ENCODE measurements around the gene THOC6. TPM values are rescaled to one million over a fixed set of nuclear protein-coding genes. Genes with fewer than 3 reads are reported as not detected.

THOC6 gene
- total and polyA plus RNA-seq, 4 donors, result 10.8 to 14.8 (median 11.7) TPM

DNA sequence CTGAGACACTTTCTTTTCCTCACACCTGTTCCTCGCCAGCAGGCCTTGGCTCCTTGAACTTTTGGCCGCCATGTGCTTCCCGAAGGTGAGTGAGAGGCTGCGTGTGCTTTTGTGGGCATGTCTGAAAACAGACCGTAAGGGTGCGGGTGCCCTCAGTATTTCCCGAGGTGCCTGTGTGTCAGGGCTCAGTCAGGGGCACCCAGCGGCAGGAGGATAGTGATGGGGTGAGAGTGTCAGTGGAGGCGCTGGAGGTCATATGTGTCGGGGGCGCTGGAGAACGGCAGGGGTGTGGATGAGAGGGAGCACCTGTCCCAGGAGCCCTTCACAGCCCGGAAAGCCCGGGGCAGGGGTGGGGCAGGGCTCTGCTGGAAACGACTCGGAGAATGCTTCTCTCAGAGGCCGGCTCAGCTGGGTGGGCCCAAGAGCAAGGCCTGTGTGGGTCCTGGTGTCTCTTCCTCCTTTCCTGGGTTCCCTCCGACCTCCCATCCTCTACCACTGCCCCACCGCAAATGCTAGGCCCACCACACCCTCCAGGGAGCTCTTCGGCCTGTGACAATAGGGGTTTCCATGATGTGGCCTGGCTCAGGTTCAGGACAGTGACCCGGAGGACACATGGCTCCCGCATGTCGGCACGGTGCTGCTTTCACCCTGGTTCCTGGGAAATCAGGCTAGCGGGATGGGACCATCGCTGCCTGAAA is 42.1 kb downstream of the THOC6 start:
- H3K27ac ChIP-seq (ENCODE audit: low read depth in 1 of 2, low read length in 2 of 2), result peak overlapping the region; percentile 82 to 88

GRCh38 chr16:3066440-3066748 is 42.6 kb downstream of the THOC6 start:
- Histone ChIP-seq H3K27ac (ENCODE audit: low read depth in 1 of 2, low read length in 2 of 2) (peak overlapping the region; percentile 82 to 88), H3K36me3 (ENCODE audit: control insufficient read depth in 4 of 4, insufficient read depth in 3 of 4, low read depth in 1 of 4, low read length in 3 of 4) (peaks cover 0 to 9% (median 3%) of the 10 kb centered on the region in 4 donors), H3K9me3 (ENCODE audit: control insufficient read depth in 4 of 4, low read length in 3 of 4) (no peaks in the 10 kb centered on the region), H3K9ac (ENCODE audit: low read depth in 1 of 2, low read length in 2 of 2) (peak overlapping the region; percentile 30 to 84), H3K4me3 (ENCODE audit: low read depth in 1 of 3, low read length in 3 of 3) (peak overlapping the region; percentile 51 to 89 (median 84)), H3K27me3 (ENCODE audit: control insufficient read depth in 4 of 4, insufficient read depth in 4 of 4, low read length in 3 of 4) (no peaks in the 10 kb centered on the region), H3K4me1 (ENCODE audit: control insufficient read depth in 4 of 4, insufficient read depth in 4 of 4, low read length in 3 of 4) (peaks cover 0 to 9% (median 5%) of the 10 kb centered on the region in 4 donors)
- WGBS, result 87% methylated on average over 7 of the region's 7 CpGs
- no peak for DNase-seq (ENCODE audit: low spot score)
- no peak for TF ChIP-seq EGR1 (IDR thresholded peaks at IDR 0.05; ENCODE audit: low read depth in 2 of 2)
- TF ChIP-seq ZBTB33 (IDR thresholded peaks at IDR 0.05), result no peak
- TF ChIP-seq NR2F2 (IDR thresholded peaks at IDR 0.05), result no peak
- TF ChIP-seq RXRA (IDR thresholded peaks at IDR 0.05), result no peak

More for the DNA sequence above, 42.1 kb downstream of the THOC6 start:
- peaks cover 0 to 9% (median 3%) of the 10 kb centered on the region in 4 donors for H3K36me3 ChIP-seq (ENCODE audit: control insufficient read depth in 4 of 4, insufficient read depth in 3 of 4, low read depth in 1 of 4, low read length in 3 of 4)
- peak overlapping the region; percentile 84 to 97 for H3K9ac ChIP-seq (ENCODE audit: low read depth in 1 of 2, low read length in 2 of 2)
- H3K4me1 ChIP-seq (ENCODE audit: control insufficient read depth in 4 of 4, insufficient read depth in 4 of 4, low read length in 3 of 4), result peaks cover 0 to 9% (median 5%) of the 10 kb centered on the region in 4 donors
- TF ChIP-seq EGR1 (IDR thresholded peaks at IDR 0.05; ENCODE audit: low read depth in 2 of 2) (no peak), GABPA (IDR thresholded peaks at IDR 0.05 in 1 of 2, conservative IDR thresholded peaks at IDR 0.05 in 1 of 2) (no peak), JUND (IDR thresholded peaks at IDR 0.05) (no peak), RXRA (IDR thresholded peaks at IDR 0.05) (peak; percentile 33 to 56), TAF1 (conservative IDR thresholded peaks at IDR 0.05) (peak; percentile 18), SP1 (IDR thresholded peaks at IDR 0.05) (no peak), HNF4A (conservative IDR thresholded peaks at IDR 0.05) (peak in 1 of 2 donors; percentile 23), FOXA2 (IDR thresholded peaks at IDR 0.05) (no peak), MAX (IDR thresholded peaks at IDR 0.05) (no peak)
- peak overlapping the region; percentile 51 to 89 (median 84) for H3K4me3 ChIP-seq (ENCODE audit: low read depth in 1 of 3, low read length in 3 of 3)
- H3K9me3 ChIP-seq (ENCODE audit: control insufficient read depth in 4 of 4, low read length in 3 of 4), result no peaks in the 10 kb centered on the region
- 48% methylated on average over 26 of the region's 26 CpGs for WGBS
- no peak for DNase-seq (ENCODE audit: low spot score)
- no peaks in the 10 kb centered on the region for H3K27me3 ChIP-seq (ENCODE audit: control insufficient read depth in 4 of 4, insufficient read depth in 4 of 4, low read length in 3 of 4)

DNA sequence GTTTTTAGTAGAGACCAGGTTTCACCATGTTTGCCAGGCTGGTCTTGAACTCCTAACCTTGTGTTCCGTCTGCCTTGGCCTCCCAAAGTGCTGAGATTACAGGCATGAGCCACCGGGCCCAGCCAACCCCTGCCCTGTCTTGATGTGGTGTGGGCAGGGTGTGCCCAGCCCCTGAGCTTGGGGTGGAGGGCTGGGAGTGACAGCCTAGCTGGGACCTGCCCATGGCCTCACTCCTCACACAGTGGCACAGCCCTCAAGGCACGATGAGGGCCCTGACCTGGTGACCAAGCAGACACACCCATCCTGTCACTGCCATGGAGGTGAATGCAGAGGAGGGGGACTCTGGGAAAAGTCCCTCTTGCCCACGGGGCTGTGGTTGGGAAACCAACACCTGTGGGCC is 44.7 kb downstream of the THOC6 start:
- Histone ChIP-seq H3K9me3 (ENCODE audit: control insufficient read depth in 4 of 4, low read length in 3 of 4) (no peaks in the 10 kb centered on the region), H3K27ac (ENCODE audit: low read depth in 1 of 2, low read length in 2 of 2) (no peak overlapping the region), H3K36me3 (ENCODE audit: control insufficient read depth in 4 of 4, insufficient read depth in 3 of 4, low read depth in 1 of 4, low read length in 3 of 4) (peaks cover 0 to 9% (median 3%) of the 10 kb centered on the region in 4 donors), H3K27me3 (ENCODE audit: control insufficient read depth in 4 of 4, insufficient read depth in 4 of 4, low read length in 3 of 4) (no peaks in the 10 kb centered on the region), H3K9ac (ENCODE audit: low read depth in 1 of 2, low read length in 2 of 2) (no peak overlapping the region), H3K4me1 (ENCODE audit: control insufficient read depth in 4 of 4, insufficient read depth in 4 of 4, low read length in 3 of 4) (peaks cover 0 to 9% (median 5%) of the 10 kb centered on the region in 4 donors), H3K4me3 (ENCODE audit: low read depth in 1 of 3, low read length in 3 of 3) (no peak overlapping the region)
- WGBS, result 77% methylated on average over 4 of the region's 4 CpGs
- no peak for DNase-seq (ENCODE audit: low spot score)
- TF ChIP-seq, protein P1, sequence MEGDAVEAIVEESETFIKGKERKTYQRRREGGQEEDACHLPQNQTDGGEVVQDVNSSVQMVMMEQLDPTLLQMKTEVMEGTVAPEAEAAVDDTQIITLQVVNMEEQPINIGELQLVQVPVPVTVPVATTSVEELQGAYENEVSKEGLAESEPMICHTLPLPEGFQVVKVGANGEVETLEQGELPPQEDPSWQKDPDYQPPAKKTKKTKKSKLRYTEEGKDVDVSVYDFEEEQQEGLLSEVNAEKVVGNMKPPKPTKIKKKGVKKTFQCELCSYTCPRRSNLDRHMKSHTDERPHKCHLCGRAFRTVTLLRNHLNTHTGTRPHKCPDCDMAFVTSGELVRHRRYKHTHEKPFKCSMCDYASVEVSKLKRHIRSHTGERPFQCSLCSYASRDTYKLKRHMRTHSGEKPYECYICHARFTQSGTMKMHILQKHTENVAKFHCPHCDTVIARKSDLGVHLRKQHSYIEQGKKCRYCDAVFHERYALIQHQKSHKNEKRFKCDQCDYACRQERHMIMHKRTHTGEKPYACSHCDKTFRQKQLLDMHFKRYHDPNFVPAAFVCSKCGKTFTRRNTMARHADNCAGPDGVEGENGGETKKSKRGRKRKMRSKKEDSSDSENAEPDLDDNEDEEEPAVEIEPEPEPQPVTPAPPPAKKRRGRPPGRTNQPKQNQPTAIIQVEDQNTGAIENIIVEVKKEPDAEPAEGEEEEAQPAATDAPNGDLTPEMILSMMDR (IDR thresholded peaks at IDR 0.05; ENCODE audit: low read depth, low read length, missing input control), result no peak
- TF ChIP-seq SP1 (IDR thresholded peaks at IDR 0.05), result no peak
- TF ChIP-seq, protein P2, sequence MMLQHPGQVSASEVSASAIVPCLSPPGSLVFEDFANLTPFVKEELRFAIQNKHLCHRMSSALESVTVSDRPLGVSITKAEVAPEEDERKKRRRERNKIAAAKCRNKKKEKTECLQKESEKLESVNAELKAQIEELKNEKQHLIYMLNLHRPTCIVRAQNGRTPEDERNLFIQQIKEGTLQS (IDR thresholded peaks at IDR 0.05), result no peak
- TF ChIP-seq JUND (IDR thresholded peaks at IDR 0.05), result no peak
- TF ChIP-seq HNF4G (IDR thresholded peaks at IDR 0.05), result no peak
- TF ChIP-seq NR2F2 (IDR thresholded peaks at IDR 0.05), result no peak
- TF ChIP-seq TAF1 (conservative IDR thresholded peaks at IDR 0.05), result no peak
- no peak for TF ChIP-seq GABPA (IDR thresholded peaks at IDR 0.05 in 1 of 2, conservative IDR thresholded peaks at IDR 0.05 in 1 of 2)
- no peak for TF ChIP-seq FOXA2 (IDR thresholded peaks at IDR 0.05)
- no peak for TF ChIP-seq MAX (IDR thresholded peaks at IDR 0.05)
- no peak for TF ChIP-seq FOXA1 (IDR thresholded peaks at IDR 0.05)
- no peak for TF ChIP-seq EGR1 (IDR thresholded peaks at IDR 0.05; ENCODE audit: low read depth in 2 of 2)
- TF ChIP-seq HNF4A (conservative IDR thresholded peaks at IDR 0.05), result no peak
- TF ChIP-seq REST (IDR thresholded peaks at IDR 0.05), result no peak
